Right lung (tissue), 5 donors: ENCODE measurements around the gene MEMO1. TPM values are rescaled to one million over a fixed set of nuclear protein-coding genes. Genes with fewer than 3 reads are reported as not detected.
"Not testable (repeated sequence)": the region's sequence is repeated elsewhere in the genome, so short reads cannot be mapped to it uniquely, and the experiment has no call there.

ENCODE experiments used
- DNase-seq, 2 donors: peaks; one replicate each; pipeline ENCODE4 v3.0.0-alpha.2; 2013
- polyA plus RNA-seq, 5 donors: library from polyadenylated mRNA; unstranded; fragments of 120-200 nt; gene quantifications; one replicate each; pipeline versions ENCODE4 v1.2.1 to v1.2.3, GENCODE V29; 2013; ENCODE audit warnings: inconsistent platforms in 1 of 5, low replicate concordance in 1 of 5; ENCODE audit not compliant: insufficient read length in 5 of 5, insufficient read depth in 1 of 5

The MEMO1 gene
- polyA plus RNA-seq, 5 donors: 25.6 to 36.1 (median 34.5) TPM

DNA sequence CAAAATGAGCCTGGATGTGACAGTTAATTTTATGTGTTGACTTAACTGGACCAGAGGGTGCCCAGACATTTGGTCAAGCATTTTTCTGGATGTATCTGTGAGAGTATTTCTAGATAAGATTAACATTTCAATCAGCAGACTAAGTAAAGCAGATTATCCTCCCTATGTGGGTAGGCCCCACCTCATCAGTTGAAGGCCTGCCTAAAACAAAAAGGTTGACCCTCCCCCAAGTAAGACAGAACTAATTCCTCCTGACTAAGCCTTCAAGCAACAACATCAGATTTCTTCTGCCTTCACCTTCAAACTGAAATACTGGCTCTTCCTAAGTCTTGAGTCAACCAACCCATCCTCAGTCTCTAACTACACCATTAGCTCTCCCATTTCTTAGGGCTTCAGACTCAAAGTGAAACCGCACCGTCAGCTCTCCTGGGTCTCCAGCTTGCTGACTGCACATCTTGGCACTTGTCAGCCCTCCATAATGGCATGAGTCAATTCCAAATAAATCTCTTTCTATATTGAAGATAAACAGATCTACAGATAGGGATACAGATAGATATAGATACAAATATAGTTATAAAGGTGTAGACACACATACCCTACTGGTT is 47.9 kb downstream of the MEMO1 start:
- no peak for DNase-seq

DNA sequence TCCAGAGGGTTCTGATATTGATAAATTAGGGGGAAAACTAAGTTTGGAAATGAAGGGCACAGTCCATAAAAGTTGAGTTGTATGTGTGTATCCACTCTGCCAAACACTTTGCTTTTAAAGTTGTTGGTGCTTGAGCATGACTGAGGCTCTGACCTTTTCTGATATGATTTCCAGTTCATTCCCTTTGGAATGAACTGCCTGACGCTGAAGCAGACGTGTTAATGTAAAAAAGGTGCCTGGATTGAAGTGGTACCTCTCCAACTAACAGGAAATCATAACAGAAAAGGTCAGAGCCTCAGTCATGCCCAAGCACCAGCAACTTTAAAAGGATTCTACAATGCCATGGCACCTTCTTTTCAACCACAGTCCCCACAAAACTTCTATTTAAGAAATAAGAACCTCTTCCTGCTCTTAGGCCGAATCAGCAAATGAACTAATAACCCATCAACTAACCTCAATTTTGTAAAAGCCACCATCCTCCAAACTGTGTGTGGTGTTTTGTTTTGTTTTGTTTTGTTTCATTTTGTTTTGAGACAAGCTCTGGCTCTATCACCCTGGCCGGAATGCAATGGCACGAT is 52.6 kb downstream of the MEMO1 start:
- DNase-seq: no peak

DNA sequence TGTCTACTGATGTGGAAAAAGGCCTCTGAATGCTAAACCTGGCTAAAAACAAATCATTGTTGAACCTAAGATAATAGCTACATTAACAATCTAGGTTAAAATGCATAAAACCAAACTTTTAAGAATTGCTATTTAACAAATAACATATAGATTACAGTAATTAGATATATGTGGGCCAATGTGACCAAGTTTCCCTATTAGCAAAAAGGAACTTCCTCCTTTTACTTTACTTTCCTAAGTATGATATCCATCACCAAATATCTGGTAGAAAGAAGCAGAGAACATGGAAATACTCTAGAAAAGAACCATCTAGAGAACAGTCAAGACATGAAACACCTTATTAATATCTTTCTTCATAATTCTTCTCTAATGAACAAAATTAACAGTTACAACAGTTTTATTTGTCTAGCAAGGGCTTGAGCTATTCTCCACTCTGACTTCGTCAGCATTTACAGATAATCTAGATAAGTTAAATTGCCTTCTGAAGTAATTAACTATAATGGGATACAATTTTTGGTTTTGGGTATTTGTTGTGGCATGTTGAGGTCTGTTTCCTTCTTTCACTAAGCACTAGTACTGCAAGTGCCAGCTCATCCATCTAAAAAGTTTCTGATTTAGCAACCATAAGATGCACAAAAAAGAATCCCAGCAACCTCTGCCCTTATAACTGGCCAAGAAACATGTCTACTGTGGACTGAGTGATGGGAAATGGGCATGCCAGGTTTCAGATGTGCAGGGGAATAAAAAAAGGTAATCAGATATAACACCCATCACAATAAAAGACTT is 53.3 kb downstream of the MEMO1 start:
- DNase-seq: no peak

DNA sequence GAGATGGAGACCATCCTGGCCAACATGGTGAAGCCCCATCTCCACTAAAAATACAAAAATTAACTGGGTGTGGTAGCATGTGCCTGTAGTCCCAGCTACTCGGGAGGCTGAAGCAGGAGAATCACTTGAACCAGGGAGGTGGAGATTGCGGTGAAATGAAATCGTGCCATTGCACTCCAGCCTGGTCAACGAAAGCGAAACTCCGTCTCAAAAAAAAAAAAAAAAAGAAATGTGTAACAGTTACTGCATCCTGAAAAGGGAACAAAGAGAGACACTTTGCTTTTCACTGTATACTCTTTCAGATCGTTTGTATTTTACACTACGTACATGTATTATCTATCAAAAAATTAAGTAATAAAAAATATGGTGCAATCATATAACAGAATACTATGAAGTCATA is 53.9 kb downstream of the MEMO1 start:
- not testable (repeated sequence) for DNase-seq

DNA sequence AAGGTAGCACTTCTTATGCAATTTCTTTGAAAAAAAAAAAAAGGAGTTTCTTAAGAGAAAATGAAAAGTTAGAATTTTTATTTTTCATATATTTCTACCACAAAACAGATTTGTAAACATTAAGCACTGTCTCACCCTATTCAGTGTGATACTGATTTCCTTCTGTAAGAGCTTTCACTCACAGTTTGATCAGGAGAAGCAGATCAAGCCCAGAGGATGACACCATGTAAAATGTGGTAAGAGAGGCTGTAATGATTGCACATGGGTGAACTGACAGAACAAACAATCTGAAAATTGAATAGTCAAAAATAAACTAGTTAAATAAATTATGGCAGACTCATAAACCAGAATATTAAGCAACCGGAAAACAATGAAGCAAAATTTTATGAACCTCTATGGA is 54.5 kb downstream of the MEMO1 start:
- no peak for DNase-seq

DNA sequence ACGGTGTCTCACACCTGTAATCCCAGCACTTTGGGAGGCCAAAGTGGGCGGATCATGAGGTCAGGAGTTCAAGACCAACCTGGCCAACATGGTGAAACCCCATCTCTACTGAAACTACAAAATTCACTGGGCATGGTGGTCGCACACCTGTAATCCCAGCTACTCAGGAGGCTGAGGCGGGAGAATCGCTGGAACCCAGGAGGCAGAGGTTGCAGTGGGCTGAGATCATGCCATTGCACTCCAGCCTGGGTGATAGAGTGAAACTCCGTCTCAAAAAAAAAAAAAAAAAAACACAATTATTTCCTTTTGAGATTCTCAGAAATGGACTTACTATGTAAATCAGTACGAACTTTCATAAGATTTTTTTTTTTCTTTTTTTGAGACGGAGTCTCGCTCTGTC is 57.7 kb downstream of the MEMO1 start:
- not testable (repeated sequence) for DNase-seq

DNA sequence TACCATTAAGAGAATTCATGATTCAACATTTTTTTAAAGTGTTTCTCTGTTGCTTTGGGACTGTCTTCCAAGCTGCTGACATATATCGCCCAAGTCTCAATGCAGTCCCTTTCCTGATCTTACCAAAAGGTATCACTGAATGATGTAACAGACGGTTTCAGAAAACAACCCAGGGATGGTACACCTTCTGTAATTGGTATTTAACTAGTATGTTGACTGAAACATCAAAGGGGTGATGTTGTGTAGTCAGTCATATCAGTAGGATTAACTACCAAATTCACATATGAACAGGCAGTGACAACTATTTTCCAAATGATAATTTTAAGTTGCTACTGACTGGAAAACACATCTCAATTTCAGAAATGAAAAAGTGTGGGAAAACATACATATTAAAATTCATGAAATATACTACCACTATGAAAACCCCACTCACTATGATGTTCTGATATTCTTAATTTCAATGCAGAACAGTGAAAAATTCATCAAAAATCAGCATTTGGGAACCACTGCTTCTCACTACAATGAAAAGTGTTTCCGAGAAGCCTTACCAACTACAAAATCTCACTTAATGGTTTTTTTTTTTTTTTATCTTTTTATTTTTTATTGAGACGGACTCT is 59.8 kb downstream of the MEMO1 start:
- no peak for DNase-seq

DNA sequence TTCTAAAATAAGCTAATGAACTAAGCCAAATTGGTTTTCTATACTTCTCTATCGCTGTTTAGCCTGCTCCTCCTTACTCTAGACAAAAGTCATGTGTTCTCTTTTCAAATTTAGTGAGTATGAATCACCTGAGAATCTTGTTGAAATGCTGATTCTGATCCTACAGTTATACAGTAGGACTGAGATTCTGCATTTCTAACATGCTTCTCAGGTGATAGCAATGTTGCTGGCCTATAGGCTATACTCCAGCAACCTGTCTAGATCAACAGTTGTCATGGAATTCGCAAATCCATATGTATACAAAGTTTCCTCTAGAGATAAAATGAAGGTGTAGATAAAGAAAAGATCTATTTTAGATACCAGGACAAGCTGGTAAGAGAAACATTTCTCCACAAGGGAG is 62.9 kb downstream of the MEMO1 start:
- no peak for DNase-seq

DNA sequence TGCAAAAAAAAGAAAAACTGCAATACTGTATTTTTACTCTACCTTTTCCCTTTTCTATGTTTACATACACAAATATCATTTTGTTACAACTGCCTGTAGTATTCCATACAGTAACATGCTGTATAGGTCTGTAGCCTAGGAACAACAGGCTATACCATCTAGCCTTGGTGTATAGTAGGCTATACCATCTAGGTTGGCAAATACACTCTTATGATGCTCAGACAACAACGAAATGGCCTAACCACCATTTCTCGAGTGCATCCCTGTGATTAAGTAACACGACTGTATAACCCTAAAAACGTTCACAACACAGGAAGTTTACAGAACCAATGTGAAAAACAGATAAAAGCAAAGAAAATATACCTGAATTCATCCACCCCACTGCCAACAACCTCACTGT is 64.0 kb downstream of the MEMO1 start:
- DNase-seq: no peak

DNA sequence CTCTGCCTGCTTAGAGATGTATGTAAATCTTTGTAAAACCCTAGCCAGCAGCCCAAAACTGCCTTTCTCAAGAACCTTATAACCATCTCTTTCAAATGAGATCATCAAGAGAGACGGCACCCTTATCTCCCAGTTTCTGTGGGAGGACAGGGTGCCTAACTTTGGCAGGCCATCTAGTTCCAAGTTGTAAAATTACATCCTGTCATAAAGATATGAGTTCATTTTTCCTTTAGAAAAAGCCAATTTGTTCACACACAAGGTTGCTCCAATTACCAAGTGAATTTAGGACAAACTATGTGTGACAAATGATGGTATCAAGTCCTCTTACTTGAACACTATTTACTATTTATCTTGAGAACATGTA is 65.3 kb downstream of the MEMO1 start:
- DNase-seq: no peak

DNA sequence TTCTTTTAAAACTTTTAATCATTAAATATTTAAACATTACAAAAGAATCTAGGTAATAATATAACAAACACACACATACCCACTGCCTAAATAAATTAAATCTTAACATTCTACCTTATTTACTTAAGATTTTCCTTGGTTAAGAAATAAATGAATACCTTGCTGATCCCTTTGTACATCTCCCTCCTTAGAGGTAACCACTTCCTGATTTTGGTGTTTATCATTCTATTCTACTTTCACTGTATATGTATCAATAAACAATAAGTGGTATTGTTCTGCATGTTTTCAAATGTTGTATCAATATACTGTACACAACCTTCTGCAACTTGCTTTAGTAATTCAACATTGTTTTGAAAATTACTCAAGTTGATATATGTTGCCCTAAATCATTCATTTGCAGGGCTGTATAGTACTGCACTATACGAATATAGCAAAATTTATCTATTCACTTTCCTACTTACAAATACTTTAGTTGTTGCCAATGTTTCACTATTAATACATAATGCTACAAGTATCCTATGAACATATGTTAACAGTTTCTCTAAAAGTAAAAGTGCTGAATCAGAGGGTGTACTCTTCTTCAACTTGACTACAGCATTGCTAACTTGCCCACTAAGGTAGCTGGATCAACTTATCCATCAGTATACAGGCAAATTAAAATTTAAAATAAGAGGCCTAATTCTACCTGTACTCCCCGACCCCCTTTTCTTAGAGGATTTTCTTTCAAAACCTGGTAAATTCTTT is 65.8 kb downstream of the MEMO1 start:
- no peak for DNase-seq

DNA sequence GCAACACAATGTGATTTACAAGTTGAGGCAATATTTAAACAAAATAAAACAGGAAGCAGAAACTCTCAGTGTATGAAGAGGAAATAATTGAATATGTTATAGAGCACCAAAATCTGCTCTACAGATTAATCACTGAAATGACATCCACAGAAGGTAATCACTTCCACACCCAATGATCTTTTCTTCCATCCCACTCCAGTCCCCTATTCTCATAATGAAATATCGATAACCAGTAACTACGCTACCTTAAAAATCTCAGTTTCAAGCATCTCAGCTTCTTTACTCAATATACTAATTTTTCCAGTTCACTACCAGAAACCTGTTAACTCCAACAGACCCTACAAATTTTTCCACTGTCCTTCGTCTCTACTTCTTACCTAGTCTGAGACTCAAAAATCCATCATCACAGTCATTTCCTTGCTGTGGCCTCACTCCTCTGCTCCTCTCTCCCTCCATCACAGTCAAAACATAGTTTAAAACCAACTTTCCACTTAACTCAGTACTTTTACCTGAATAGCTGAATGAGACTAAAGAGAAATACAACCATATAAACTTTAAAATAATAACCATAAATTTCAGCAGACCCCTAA is 67.1 kb downstream of the MEMO1 start:
- no peak for DNase-seq

DNA sequence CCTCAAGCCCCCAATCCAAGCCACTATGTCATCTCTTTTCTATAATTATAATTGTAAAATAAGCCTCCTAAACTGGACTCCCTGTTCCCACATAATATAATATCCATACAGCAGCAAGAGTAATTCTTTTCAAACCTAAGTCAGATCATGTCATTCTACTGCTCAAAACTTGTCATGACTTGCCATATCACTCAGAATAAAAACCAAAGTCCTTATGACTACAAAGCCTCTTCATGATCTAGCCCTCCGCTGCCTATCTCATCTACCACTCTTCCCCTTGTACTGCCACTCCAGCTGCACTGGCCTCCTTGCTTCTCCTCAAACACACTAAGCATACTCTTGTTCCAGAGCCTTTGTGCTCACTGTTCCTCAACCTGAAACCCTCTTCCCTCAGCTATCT is 69.9 kb downstream of the MEMO1 start:
- DNase-seq: no peak

DNA sequence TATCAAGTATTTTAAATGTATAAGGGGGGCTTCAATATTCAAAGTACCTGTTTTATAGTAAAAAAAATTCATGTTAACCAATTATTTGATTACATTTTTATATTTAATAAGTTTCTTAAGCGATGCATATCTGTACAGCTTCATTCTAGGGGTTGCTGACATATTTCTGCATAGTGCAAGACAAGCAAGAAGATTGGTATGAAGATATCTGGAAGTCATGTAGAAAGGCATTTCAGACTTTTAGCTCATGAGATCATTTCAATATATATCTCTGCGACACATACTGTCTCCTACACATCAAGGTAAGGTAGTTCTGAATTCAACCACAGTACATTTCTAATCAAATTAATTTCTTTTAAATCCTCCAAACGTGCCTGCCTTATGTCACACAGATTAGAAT is 73.1 kb downstream of the MEMO1 start:
- DNase-seq: no peak

DNA sequence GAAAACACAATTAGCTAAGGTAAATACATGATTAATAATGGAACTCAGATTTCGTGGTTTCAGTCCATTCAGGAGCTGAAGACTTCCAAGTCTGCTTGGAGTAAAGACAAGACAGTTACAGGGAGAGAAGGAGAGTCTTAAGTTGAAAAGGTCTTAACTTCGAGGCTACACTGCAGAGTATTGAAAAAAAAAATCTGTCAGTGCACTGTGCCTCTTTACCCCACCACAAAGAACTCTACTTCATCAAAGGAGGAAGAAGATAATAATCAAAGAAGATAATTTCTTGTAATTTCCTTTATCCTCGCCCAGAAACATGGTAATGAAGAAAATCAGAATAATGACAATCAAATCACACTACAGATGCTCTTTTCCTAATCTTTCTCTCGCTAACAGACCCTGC is 75.4 kb downstream of the MEMO1 start:
- no peak for DNase-seq

DNA sequence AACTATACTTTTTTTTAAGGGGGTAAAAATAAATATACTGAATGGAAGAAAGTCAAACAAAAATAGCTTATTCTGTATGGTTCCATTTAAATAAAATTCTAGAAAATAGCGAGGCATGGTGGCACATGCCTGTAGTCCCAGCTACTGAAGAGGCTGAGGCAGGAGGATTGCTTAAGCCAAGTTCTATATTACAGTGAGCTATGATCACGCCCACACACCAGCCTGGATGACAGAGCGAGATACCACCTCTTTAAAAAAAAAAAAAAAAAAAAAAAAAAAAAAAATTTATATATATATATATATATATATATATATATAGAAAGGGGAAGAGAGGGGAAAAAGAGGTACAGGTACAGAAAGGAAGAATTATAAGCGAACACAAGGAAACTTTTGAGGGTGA is 77.7 kb downstream of the MEMO1 start:
- no peak for DNase-seq

DNA sequence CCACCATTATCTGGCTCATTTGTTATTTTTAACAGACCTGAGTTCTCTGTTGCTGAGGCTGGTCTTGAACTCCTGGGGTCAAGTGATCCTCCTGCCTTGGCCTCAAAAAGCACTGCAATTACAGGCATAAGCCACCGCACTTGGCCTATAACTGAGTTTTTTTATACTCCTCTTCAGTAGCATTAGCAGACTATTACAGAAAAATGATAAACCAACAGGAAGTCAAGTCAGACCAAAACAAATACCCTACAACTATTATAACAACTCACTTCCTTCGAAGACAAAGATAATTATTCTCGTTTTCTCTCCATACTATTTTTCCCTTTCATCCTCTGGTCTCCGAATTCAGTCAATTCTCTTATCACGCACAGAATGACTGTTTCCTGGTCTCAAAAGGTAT is 78.2 kb downstream of the MEMO1 start:
- DNase-seq: no peak

DNA sequence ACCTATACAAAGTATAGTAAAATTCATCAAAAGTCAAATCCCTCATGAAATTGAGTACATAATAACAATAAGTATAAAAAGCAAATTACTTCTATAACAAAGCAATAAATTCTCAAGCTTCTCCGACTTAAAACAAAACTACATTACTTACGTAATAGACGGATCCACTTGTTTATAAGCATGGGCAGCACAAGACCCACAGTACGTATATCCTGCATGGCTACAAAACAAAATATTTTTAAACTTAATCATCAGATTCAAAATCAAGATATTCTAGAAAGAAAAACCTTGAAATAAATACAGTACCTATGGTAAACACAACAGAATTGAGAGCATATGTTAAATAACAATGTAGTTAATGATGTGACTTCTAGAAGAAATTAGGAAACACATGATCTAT is 78.9 kb downstream of the MEMO1 start:
- no peak for DNase-seq

DNA sequence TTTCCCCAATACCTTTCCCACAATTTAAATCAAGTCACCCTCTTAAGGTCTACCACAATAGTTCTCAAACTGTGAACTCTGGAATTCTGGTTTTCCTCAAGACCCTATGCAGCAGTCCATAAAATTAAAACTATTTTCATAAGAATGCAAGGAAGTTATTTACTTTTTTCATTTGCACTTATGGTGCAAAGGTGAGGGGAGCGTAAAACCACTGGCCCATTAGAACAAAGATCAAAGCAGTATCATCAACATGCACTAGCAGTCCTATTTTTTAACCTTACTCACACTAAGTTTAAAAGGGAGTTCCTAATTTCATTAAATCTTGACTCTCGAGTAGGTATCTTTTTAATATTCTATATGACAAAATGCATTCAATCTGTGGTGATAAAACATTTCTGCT is 85.3 kb downstream of the MEMO1 start:
- DNase-seq: no peak

DNA sequence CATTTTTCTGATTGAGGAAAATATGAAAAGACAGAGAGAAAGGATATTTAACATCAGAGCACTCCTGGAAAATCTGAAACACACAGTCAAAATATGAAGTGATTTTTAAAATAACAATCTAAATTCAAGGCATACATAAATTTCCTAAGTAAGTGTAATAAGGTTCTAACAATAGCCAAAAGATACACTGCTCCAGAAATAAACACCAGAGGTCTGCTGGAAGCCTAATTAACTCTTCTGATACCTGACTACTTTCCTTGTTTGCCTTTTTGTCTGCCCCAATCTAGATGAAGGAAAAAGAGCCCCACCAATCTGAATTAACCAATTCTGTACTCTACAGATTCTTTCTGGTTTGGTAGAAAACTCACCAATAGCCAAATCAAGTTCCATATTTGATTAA is 87.1 kb downstream of the MEMO1 start:
- no peak for DNase-seq

DNA sequence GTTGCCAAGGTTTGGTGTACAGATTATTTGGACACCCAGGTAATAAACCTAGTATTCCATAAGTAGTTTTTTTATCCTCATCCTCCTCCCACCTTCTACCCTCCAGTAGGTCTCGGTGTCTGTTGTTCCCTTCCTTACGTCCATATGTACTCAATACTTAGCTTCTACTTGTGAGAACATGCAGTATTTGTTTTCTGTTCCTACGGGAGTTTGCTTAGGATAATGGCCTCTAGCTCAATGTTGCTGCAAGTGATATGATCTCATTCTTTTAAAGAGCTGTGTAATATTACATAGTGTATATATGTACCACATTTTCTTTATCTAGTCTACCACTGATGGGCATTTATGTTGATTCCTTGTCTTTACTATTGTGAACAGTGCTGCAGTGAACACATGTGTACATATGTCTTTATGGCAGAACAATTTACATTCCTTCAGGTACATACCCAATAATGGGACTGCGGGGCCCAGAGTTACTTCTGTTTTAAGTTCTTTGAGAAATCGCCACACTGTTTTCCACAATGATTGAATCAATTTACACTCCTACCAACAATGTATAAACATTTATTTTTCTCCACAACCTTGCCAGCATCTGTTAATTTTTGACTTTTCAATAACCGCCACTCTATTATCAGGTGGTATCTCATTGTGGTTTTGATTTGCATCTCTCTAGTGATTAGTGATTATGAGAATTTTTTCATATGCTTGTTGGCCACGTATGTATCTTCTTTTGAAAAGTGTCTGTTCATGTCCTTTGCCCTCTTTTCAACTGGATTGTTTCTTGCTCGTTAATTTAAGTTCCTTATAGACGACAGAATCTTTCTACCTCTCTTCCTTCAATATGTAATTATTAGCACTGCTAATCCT is 88.0 kb downstream of the MEMO1 start:
- DNase-seq: no peak
